ENCODE measurements around the gene CDK11A.
"Not testable (repeated sequence)": the region's sequence is repeated elsewhere in the genome, so short reads cannot be mapped to it uniquely, and the experiment has no call there.

Gene CDK11A

GRCh38 chr1:1732381-1732780 is 8.2 kb upstream of the CDK11A start:
- Histone ChIP-seq H3K27me3 (ENCODE audit: control insufficient read depth, insufficient read depth, low read length) (no peaks in the 10 kb centered on the region), H3K4me1 (ENCODE audit: control insufficient read depth, insufficient read depth, low read length) (no peaks in the 10 kb centered on the region), H3K4me3 (ENCODE audit: low read depth, low read length) (no peak overlapping the region), H3K9ac (ENCODE audit: low read depth, low read length) (no peak overlapping the region), H3K36me3 (ENCODE audit: control insufficient read depth, insufficient read depth, low read length) (peaks cover 29% of the 10 kb centered on the region), H3K27ac (ENCODE audit: low read depth, low read length) (no peak overlapping the region), H3K9me3 (ENCODE audit: control insufficient read depth, insufficient read depth, low read length) (no peaks in the 10 kb centered on the region)

- Histone ChIP-seq H3K9ac (ENCODE audit: low read depth, low read length) (no peak overlapping the region), H3K27me3 (ENCODE audit: control insufficient read depth, insufficient read depth, low read length) (no peaks in the 10 kb centered on the region), H3K4me1 (ENCODE audit: control insufficient read depth, insufficient read depth, low read length) (no peaks in the 10 kb centered on the region), H3K27ac (ENCODE audit: low read depth, low read length) (no peak overlapping the region), H3K36me3 (ENCODE audit: control insufficient read depth, insufficient read depth, low read length) (peaks cover 29% of the 10 kb centered on the region), H3K4me3 (ENCODE audit: low read depth, low read length) (no peak overlapping the region), H3K9me3 (ENCODE audit: control insufficient read depth, insufficient read depth, low read length) (no peaks in the 10 kb centered on the region)
These were observed 6.7 kb upstream of the CDK11A start for GRCh38 chr1:1730870-1731269.

GRCh38 chr1:1730230-1730629 is 6.1 kb upstream of the CDK11A start:
- not testable (repeated sequence) for H3K4me3 ChIP-seq (ENCODE audit: low read depth, low read length); H3K9me3 ChIP-seq (ENCODE audit: control insufficient read depth, insufficient read depth, low read length); H3K27ac ChIP-seq (ENCODE audit: low read depth, low read length); H3K27me3 ChIP-seq (ENCODE audit: control insufficient read depth, insufficient read depth, low read length); H3K4me1 ChIP-seq (ENCODE audit: control insufficient read depth, insufficient read depth, low read length); H3K9ac ChIP-seq (ENCODE audit: low read depth, low read length)
- H3K36me3 ChIP-seq (ENCODE audit: control insufficient read depth, insufficient read depth, low read length), result peaks cover 27% of the 10 kb centered on the region

GRCh38 chr1:1729116-1729816 is 5.1 kb upstream of the CDK11A start:
- H3K4me1 ChIP-seq (ENCODE audit: control insufficient read depth, insufficient read depth, low read length); H3K4me3 ChIP-seq (ENCODE audit: low read depth, low read length); H3K9ac ChIP-seq (ENCODE audit: low read depth, low read length); H3K9me3 ChIP-seq (ENCODE audit: control insufficient read depth, insufficient read depth, low read length); H3K27ac ChIP-seq (ENCODE audit: low read depth, low read length); H3K27me3 ChIP-seq (ENCODE audit: control insufficient read depth, insufficient read depth, low read length): not testable (repeated sequence)
- H3K36me3 ChIP-seq (ENCODE audit: control insufficient read depth, insufficient read depth, low read length), result peaks cover 22% of the 10 kb centered on the region

GRCh38 chr1:1728308-1729005 is 4.3 kb upstream of the CDK11A start:
- H3K9ac ChIP-seq (ENCODE audit: low read depth, low read length); H3K9me3 ChIP-seq (ENCODE audit: control insufficient read depth, insufficient read depth, low read length); H3K27ac ChIP-seq (ENCODE audit: low read depth, low read length); H3K4me1 ChIP-seq (ENCODE audit: control insufficient read depth, insufficient read depth, low read length); H3K27me3 ChIP-seq (ENCODE audit: control insufficient read depth, insufficient read depth, low read length); H3K4me3 ChIP-seq (ENCODE audit: low read depth, low read length): not testable (repeated sequence)
- H3K36me3 ChIP-seq (ENCODE audit: control insufficient read depth, insufficient read depth, low read length), result peaks cover 19% of the 10 kb centered on the region

GRCh38 chr1:1727131-1727651 is 3.0 kb upstream of the CDK11A start:
- H3K36me3 ChIP-seq (ENCODE audit: control insufficient read depth, insufficient read depth, low read length), result peaks cover 11% of the 10 kb centered on the region
- not testable (repeated sequence) for H3K9me3 ChIP-seq (ENCODE audit: control insufficient read depth, insufficient read depth, low read length); H3K9ac ChIP-seq (ENCODE audit: low read depth, low read length); H3K27me3 ChIP-seq (ENCODE audit: control insufficient read depth, insufficient read depth, low read length); H3K4me3 ChIP-seq (ENCODE audit: low read depth, low read length); H3K27ac ChIP-seq (ENCODE audit: low read depth, low read length); H3K4me1 ChIP-seq (ENCODE audit: control insufficient read depth, insufficient read depth, low read length)

GRCh38 chr1:1726088-1726487 is 1.9 kb upstream of the CDK11A start:
- not testable (repeated sequence) for H3K4me1 ChIP-seq (ENCODE audit: control insufficient read depth, insufficient read depth, low read length); H3K27me3 ChIP-seq (ENCODE audit: control insufficient read depth, insufficient read depth, low read length); H3K9me3 ChIP-seq (ENCODE audit: control insufficient read depth, insufficient read depth, low read length); H3K9ac ChIP-seq (ENCODE audit: low read depth, low read length); H3K27ac ChIP-seq (ENCODE audit: low read depth, low read length); H3K4me3 ChIP-seq (ENCODE audit: low read depth, low read length)
- H3K36me3 ChIP-seq (ENCODE audit: control insufficient read depth, insufficient read depth, low read length), result peaks cover 13% of the 10 kb centered on the region

- H3K27ac ChIP-seq (ENCODE audit: low read depth, low read length), result no peak overlapping the region
- H3K27me3 ChIP-seq (ENCODE audit: control insufficient read depth, insufficient read depth, low read length), result no peaks in the 10 kb centered on the region
- no peak overlapping the region for H3K4me3 ChIP-seq (ENCODE audit: low read depth, low read length)
- no peaks in the 10 kb centered on the region for H3K4me1 ChIP-seq (ENCODE audit: control insufficient read depth, insufficient read depth, low read length)
- H3K36me3 ChIP-seq (ENCODE audit: control insufficient read depth, insufficient read depth, low read length), result peaks cover 31% of the 10 kb centered on the region
- H3K9me3 ChIP-seq (ENCODE audit: control insufficient read depth, insufficient read depth, low read length), result no peaks in the 10 kb centered on the region
- no peak overlapping the region for H3K9ac ChIP-seq (ENCODE audit: low read depth, low read length)
These were observed 3.0 kb downstream of the CDK11A start for GRCh38 chr1:1721201-1721600.

- H3K27me3 ChIP-seq (ENCODE audit: control insufficient read depth, insufficient read depth, low read length); H3K4me3 ChIP-seq (ENCODE audit: low read depth, low read length); H3K9me3 ChIP-seq (ENCODE audit: control insufficient read depth, insufficient read depth, low read length); H3K27ac ChIP-seq (ENCODE audit: low read depth, low read length); H3K9ac ChIP-seq (ENCODE audit: low read depth, low read length); H3K4me1 ChIP-seq (ENCODE audit: control insufficient read depth, insufficient read depth, low read length): not testable (repeated sequence)
- H3K36me3 ChIP-seq (ENCODE audit: control insufficient read depth, insufficient read depth, low read length), result peaks cover 25% of the 10 kb centered on the region
These were observed 8.9 kb downstream of the CDK11A start for GRCh38 chr1:1715109-1715883.

DNA sequence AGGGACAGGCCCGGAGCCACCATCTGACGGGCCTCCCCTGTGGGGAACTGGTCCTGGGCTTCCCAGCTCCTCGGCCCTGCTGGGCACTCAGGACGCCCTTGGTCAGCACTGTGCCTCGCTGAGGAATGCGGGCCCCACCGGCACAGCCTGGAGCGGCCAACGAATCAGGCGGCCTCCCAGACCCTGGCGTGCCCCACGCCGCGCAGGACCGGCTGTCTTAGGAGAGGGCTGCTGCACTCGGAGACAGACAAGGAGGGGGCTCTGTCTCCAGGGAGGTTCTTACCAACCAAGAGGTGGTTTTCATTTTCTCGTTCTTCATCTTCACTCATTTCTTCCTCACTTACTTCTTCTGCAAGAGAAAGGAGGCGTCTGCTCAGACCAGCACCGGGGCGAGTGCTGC is 16.3 kb downstream of the CDK11A start:
- not testable (repeated sequence) for H3K9me3 ChIP-seq (ENCODE audit: control insufficient read depth, insufficient read depth, low read length); H3K36me3 ChIP-seq (ENCODE audit: control insufficient read depth, insufficient read depth, low read length); H3K27ac ChIP-seq (ENCODE audit: low read depth, low read length); H3K27me3 ChIP-seq (ENCODE audit: control insufficient read depth, insufficient read depth, low read length); H3K4me1 ChIP-seq (ENCODE audit: control insufficient read depth, insufficient read depth, low read length); H3K9ac ChIP-seq (ENCODE audit: low read depth, low read length); H3K4me3 ChIP-seq (ENCODE audit: low read depth, low read length)

GRCh38 chr1:1707241-1707640 is 16.9 kb downstream of the CDK11A start:
- not testable (repeated sequence) for H3K4me1 ChIP-seq (ENCODE audit: control insufficient read depth, insufficient read depth, low read length); H3K9me3 ChIP-seq (ENCODE audit: control insufficient read depth, insufficient read depth, low read length); H3K4me3 ChIP-seq (ENCODE audit: low read depth, low read length); H3K9ac ChIP-seq (ENCODE audit: low read depth, low read length); H3K27me3 ChIP-seq (ENCODE audit: control insufficient read depth, insufficient read depth, low read length); H3K27ac ChIP-seq (ENCODE audit: low read depth, low read length); H3K36me3 ChIP-seq (ENCODE audit: control insufficient read depth, insufficient read depth, low read length)
